ENCODE results near the gene GPC5. TPM values are rescaled to one million over a fixed set of nuclear protein-coding genes. Genes with fewer than 3 reads are reported as not detected.

Gene GPC5
- total and polyA plus RNA-seq, 2 of the 13 experiments (the other 11 are each of a cell fraction or from before 2014, with no cell fraction given) = 0.02 to 0.07 TPM

DNA sequence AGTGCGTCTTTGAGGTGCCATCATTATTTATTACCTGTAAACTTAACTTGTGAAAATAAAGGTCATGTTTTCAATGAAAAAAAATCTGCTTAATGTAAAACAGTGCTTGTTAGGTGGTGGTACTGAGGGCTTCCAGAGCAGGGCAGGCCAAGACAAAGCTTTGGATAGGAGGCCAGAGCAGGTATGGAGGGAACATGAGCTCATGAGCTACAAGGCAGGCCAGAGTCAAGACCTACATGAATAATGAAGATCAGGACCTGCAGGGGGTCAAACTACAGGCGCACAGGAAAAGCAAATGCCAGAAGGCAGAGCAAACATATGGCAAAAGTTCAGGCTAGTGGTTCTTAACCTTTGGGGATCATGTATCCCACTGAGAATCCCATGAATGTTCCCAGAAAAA, 343.5 kb downstream of the GPC5 start (continued):
- TF ChIP-seq HNRNPH1 (optimal IDR thresholded peaks at IDR 0.05; ENCODE audit: low read depth, low read length) (no peak), ZNF501 (CRISPR knock-in tag; IDR thresholded peaks at IDR 0.05) (no peak), TEAD3 (CRISPR knock-in tag; optimal IDR thresholded peaks at IDR 0.05; ENCODE audit: borderline replicate concordance) (no peak)

DNA sequence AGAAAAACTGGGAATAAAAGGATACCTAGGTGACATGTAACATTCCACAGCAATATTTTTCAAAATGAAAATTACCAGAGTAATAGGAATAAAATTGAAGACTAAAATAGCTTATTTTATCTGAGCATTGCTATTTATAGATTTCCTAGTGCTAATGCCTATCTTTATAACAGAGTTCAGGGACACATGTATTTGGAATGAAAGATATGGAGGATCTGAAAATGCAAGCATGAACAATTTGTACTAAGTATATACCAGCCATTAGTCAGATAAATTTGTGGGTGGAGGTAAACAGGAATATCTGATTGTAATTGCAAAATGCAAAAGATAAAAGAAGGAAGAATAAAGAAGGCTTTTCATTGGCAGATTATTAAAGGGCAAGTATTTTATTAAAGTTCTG, 345.9 kb downstream of the GPC5 start:
- H3K4me3 ChIP-seq (replicated peaks in 1 of 3; ENCODE audit: insufficient read depth in 1 of 3, low read depth in 2 of 3, low read length in 3 of 3) = no peak overlapping the region
- H3K79me2 ChIP-seq (ENCODE audit: insufficient read depth, low read length) = no peaks in the 10 kb centered on the region
- in situ Hi-C loops (cut with HindIII; ENCODE audit: extremely low pct_ligation_motif_present, low pct_unique_long_range_greater_than_20kb) = no loop called here
- H2AFZ ChIP-seq (ENCODE audit: low read length) = no peak overlapping the region
- H3K27ac ChIP-seq (ENCODE audit: extremely low read length, insufficient read depth, low read length) = no peak overlapping the region
- DNase-seq (ENCODE audit: low spot score) = no peak
- no peak overlapping the region for H3K4me2 ChIP-seq (ENCODE audit: low read depth, low read length)
- no peak overlapping the region for H3K9ac ChIP-seq (ENCODE audit: insufficient read depth, low read depth, low read length)
- FAIRE-seq = no peak
- no peaks in the 10 kb centered on the region; a peak in 1 of 5 replicates for H3K27me3 ChIP-seq (ENCODE audit: control insufficient read depth in 1 of 2, insufficient read depth in 2 of 2, low read length in 2 of 2)
- intact Hi-C loops (cut with micrococcal nuclease; ENCODE audit: unreplicated experiment) = no loop called here
- no peaks in the 10 kb centered on the region for H3K4me1 ChIP-seq (ENCODE audit: insufficient read depth, low read length)
- no peak for TF ChIP-seq RXRB (CRISPR knock-in tag; IDR thresholded peaks at IDR 0.05; ENCODE audit: borderline replicate concordance)
- TF ChIP-seq, protein P1, sequence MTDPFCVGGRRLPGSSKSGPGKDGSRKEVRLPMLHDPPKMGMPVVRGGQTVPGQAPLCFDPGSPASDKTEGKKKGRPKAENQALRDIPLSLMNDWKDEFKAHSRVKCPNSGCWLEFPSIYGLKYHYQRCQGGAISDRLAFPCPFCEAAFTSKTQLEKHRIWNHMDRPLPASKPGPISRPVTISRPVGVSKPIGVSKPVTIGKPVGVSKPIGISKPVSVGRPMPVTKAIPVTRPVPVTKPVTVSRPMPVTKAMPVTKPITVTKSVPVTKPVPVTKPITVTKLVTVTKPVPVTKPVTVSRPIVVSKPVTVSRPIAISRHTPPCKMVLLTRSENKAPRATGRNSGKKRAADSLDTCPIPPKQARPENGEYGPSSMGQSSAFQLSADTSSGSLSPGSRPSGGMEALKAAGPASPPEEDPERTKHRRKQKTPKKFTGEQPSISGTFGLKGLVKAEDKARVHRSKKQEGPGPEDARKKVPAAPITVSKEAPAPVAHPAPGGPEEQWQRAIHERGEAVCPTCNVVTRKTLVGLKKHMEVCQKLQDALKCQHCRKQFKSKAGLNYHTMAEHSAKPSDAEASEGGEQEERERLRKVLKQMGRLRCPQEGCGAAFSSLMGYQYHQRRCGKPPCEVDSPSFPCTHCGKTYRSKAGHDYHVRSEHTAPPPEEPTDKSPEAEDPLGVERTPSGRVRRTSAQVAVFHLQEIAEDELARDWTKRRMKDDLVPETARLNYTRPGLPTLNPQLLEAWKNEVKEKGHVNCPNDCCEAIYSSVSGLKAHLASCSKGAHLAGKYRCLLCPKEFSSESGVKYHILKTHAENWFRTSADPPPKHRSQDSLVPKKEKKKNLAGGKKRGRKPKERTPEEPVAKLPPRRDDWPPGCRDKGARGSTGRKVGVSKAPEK (CRISPR knock-in tag; IDR thresholded peaks at IDR 0.05; ENCODE audit: borderline replicate concordance) = no peak
- TF ChIP-seq TAF1 (CRISPR knock-in tag; IDR thresholded peaks at IDR 0.05) = no peak
- TF ChIP-seq EEA1 (CRISPR knock-in tag; IDR thresholded peaks at IDR 0.05; ENCODE audit: borderline replicate concordance) = no peak
- no peak for TF ChIP-seq MLLT10 (CRISPR knock-in tag; IDR thresholded peaks at IDR 0.05)
- no peak for TF ChIP-seq KAT8 (CRISPR knock-in tag; IDR thresholded peaks at IDR 0.05)
- no peak for TF ChIP-seq ZNF329 (CRISPR knock-in tag; IDR thresholded peaks at IDR 0.05; ENCODE audit: low read depth)
- ChIA-PET CTCF (ENCODE audit: low intra/inter-chr PET ratio, low total read pairs) (no interaction called here), POLR2A (no interaction called here)
- BruUV-seq (replicated peaks) = no TSS peak
- no peak for ATAC-seq
- no peaks in the 10 kb centered on the region for H4K20me1 ChIP-seq (ENCODE audit: insufficient read depth, low read length)
- no peaks in the 10 kb centered on the region for H3K36me3 ChIP-seq (replicated peaks in 1 of 2; ENCODE audit: control insufficient read depth in 1 of 2, insufficient read depth in 2 of 2, low read length in 2 of 2)
- H3K9me3 ChIP-seq (ENCODE audit: low read length) = no peaks in the 10 kb centered on the region

Data from HepG2 (cell line).